A549 (cell line): ENCODE data around the gene DMRT3. TPM values are rescaled to one million over a fixed set of nuclear protein-coding genes. Genes with fewer than 3 reads are reported as not detected.

ENCODE experiments used
- ATAC-seq, 2 experiments: fragments of 200-7000 bp in 1 of 2; fragments of >200 bp in 1 of 2; cut with Nextera tagmentation in 1 of 2; cut with Tn5 transposase in 1 of 2; 3 replicates each; pipeline versions ENCODE4 v1.8.0 to v1.9.1; 2018 to 2020; ENCODE audit warnings: mild to moderate bottlenecking in 1 of 2, moderate library complexity in 1 of 2
- CTCF ChIA-PET: fragments of 300-600 bp; sonication (Branson Sonifier 250); formaldehyde crosslinking; extraction: SDS; loops from one replicate; lab custom pipeline; 2021; ENCODE audit warnings: antibody characterized with exemption, inconsistent platforms; lab: Yijun Ruan, JAX
- POLR2A ChIA-PET: fragments of 350-600 bp; formaldehyde crosslinking; extraction: SDS; loops from one replicate; lab custom pipeline; 2021; ENCODE audit warnings: antibody characterized with exemption, inconsistent platforms; lab: Yijun Ruan, JAX
- DNase-seq, 2 experiments: peaks; one replicate each; pipeline versions ENCODE4 v3.0.0 to v3.0.0-alpha.2; 2011 to 2016; ENCODE audit warnings: low read depth in 1 of 2, low spot score in 1 of 2
- FAIRE-seq: peaks from 2 replicates; lab custom pipeline; 2011; peaks lifted over from hg19 to GRCh38; lab: Jason Lieb, UNC
- H3K27ac ChIP-seq, 2 experiments: fragments of >200 bp; sonication (Bioruptor Twin); formaldehyde crosslinking; 3 replicates each; pipeline ENCODE4 v1.5.1; 2016 to 2017
- H3K4me1 ChIP-seq: fragments of >200 bp; sonication (Bioruptor Twin); formaldehyde crosslinking; 3 replicates; pipeline ENCODE4 v1.6.1; 2016
- H3K4me2 ChIP-seq: fragments of >200 bp; sonication (Bioruptor Twin); formaldehyde crosslinking; 3 replicates; pipeline ENCODE4 v1.6.1; 2016
- H3K4me3 ChIP-seq: fragments of >200 bp; sonication (Bioruptor Twin); formaldehyde crosslinking; 3 replicates; pipeline ENCODE4 v1.5.1; 2016
- H3K9me3 ChIP-seq: fragments of >200 bp; sonication (Bioruptor Twin); formaldehyde crosslinking; 3 replicates; pipeline ENCODE4 v1.6.1; 2016
- CBX2 ChIP-seq: fragments of 200-600 bp; sonication (generic); IDR thresholded peaks from 2 replicates; pipeline ENCODE4 v1.6.1; 2016; ENCODE audit warnings: low read depth, mild to moderate bottlenecking, borderline replicate concordance
- CBX8 ChIP-seq: fragments of 200-600 bp; sonication (generic); IDR thresholded peaks from 2 replicates; pipeline ENCODE4 v1.6.1; 2016
- CHD2 ChIP-seq: fragments of 150-350 bp; IDR thresholded peaks from 2 replicates; pipeline ENCODE4 v1.6.1; 2014; ENCODE audit warnings: low read length; ENCODE audit not compliant: partially characterized antibody
- ESRRA ChIP-seq: fragments of 150-350 bp; IDR thresholded peaks from 2 replicates; pipeline ENCODE4 v1.6.1; 2014; ENCODE audit warnings: mild to moderate bottlenecking, low read length, borderline replicate concordance
- FOSB ChIP-seq: fragments of 250-450 bp; sonication (Bioruptor Pico); IDR thresholded peaks from 2 replicates; pipeline ENCODE4 v1.5.0; 2020; ENCODE audit warnings: mild to moderate bottlenecking, moderate library complexity
- FOSL2 ChIP-seq, 2 experiments: fragments of 450-650 bp in 1 of 2; fragments of >200 bp in 1 of 2; sonication (Bioruptor Twin) in 1 of 2; formaldehyde crosslinking; IDR thresholded peaks; 2 replicates each; pipeline versions ENCODE4 v1.5.0 to v1.6.1; 2016 to 2020; ENCODE audit warnings: mild to moderate bottlenecking in 1 of 2, moderate library complexity in 1 of 2
- FOXS1 ChIP-seq: fragments of 250-450 bp; sonication (Bioruptor Pico); IDR thresholded peaks from 2 replicates; pipeline ENCODE4 v1.5.0; 2020; ENCODE audit warnings: mild to moderate bottlenecking, moderate library complexity
- GATA3 ChIP-seq: IDR thresholded peaks from 2 replicates; pipeline ENCODE4 v1.6.1; 2012; ENCODE audit warnings: borderline replicate concordance
- HEYL ChIP-seq: fragments of 250-450 bp; sonication (Bioruptor Pico); IDR thresholded peaks from 2 replicates; pipeline ENCODE4 v1.8.0; 2021; ENCODE audit warnings: mild to moderate bottlenecking, moderate library complexity
- HOXB13 ChIP-seq: fragments of 250-450 bp; sonication (Bioruptor Pico); IDR thresholded peaks from 2 replicates; pipeline ENCODE4 v1.5.0; 2020; ENCODE audit warnings: low read depth, mild to moderate bottlenecking, moderate library complexity
- HOXB5 ChIP-seq: fragments of 250-450 bp; sonication (Bioruptor Pico); IDR thresholded peaks from 2 replicates; pipeline ENCODE4 v1.5.0; 2020; ENCODE audit warnings: mild to moderate bottlenecking, moderate library complexity
- JUNB ChIP-seq: fragments of >200 bp; sonication (Bioruptor Twin); formaldehyde crosslinking; IDR thresholded peaks from 2 replicates; pipeline ENCODE4 v1.6.1; 2016
- KDM1A ChIP-seq: fragments of 200-600 bp; sonication (generic); IDR thresholded peaks from 2 replicates; pipeline ENCODE4 v1.6.1; 2016; ENCODE audit warnings: low read depth, mild to moderate bottlenecking
- MAFK ChIP-seq: fragments of 450-650 bp; IDR thresholded peaks from 2 replicates; pipeline ENCODE4 v1.6.1; 2014; ENCODE audit not compliant: partially characterized antibody
- MAZ ChIP-seq: fragments of 150-350 bp; IDR thresholded peaks from 2 replicates; pipeline ENCODE4 v1.6.1; 2014; ENCODE audit warnings: antibody characterized with exemption, low read depth, low read length, borderline replicate concordance
- MYC ChIP-seq: IDR thresholded peaks from 2 replicates; pipeline ENCODE4 v1.6.1; 2012; ENCODE audit warnings: mild to moderate bottlenecking, inconsistent platforms, low read length, improper control_type of control experiment, borderline replicate concordance
- NFE2L2 ChIP-seq: fragments of 150-350 bp; conservative IDR thresholded peaks from 2 replicates; pipeline ENCODE4 v1.6.1; 2014; ENCODE audit warnings: low read length
- POLR2AphosphoS2 ChIP-seq: conservative IDR thresholded peaks from 2 replicates; pipeline ENCODE4 v1.6.1; 2012; ENCODE audit warnings: low read length, improper control_type of control experiment, inconsistent platforms
- RAD21 ChIP-seq, 2 experiments: fragments of >200 bp in 1 of 2; sonication (Bioruptor Twin) in 1 of 2; formaldehyde crosslinking in 1 of 2; IDR thresholded peaks in 1 of 2; conservative IDR thresholded peaks in 1 of 2; 2 replicates in 1 of 2; 3 replicates in 1 of 2; pipeline ENCODE4 v1.6.1; 2012 to 2018; ENCODE audit warnings: inconsistent platforms in 1 of 2
- RCOR1 ChIP-seq: fragments of 150-350 bp; IDR thresholded peaks from 2 replicates; pipeline ENCODE4 v1.6.1; 2014; ENCODE audit warnings: antibody characterized with exemption, low read length, low read depth
- SMC3 ChIP-seq: fragments of >200 bp; sonication (Bioruptor Twin); formaldehyde crosslinking; IDR thresholded peaks from 3 replicates; pipeline ENCODE4 v1.6.1; 2018; ENCODE audit warnings: inconsistent platforms
- TP53 ChIP-seq: fragments of 250-450 bp; sonication (Bioruptor Pico); IDR thresholded peaks from 2 replicates; pipeline ENCODE4 v1.5.0; 2021; ENCODE audit warnings: mild to moderate bottlenecking, moderate library complexity
- USF2 ChIP-seq: fragments of 450-650 bp; IDR thresholded peaks from 2 replicates; pipeline ENCODE4 v1.6.1; 2014; ENCODE audit warnings: antibody characterized with exemption
- ZC3H11A ChIP-seq: fragments of 450-650 bp; IDR thresholded peaks from 2 replicates; pipeline ENCODE4 v1.6.1; 2014; ENCODE audit warnings: antibody characterized with exemption, mild to moderate bottlenecking
- ZNF302 ChIP-seq: fragments of 250-450 bp; sonication (Bioruptor Pico); IDR thresholded peaks from 2 replicates; pipeline ENCODE4 v1.9.0; 2021; ENCODE audit warnings: inconsistent platforms, mild to moderate bottlenecking, moderate library complexity
- ZSCAN20 ChIP-seq: fragments of 250-450 bp; sonication (Bioruptor Pico); IDR thresholded peaks from 2 replicates; pipeline ENCODE4 v1.8.0; 2022; ENCODE audit warnings: mild to moderate bottlenecking, moderate library complexity
- WGBS: methylation state at CpG from one replicate; pipeline ENCODE4 v1.1.6; 2017; ENCODE audit errors: missing lambda C conversion rate; 5-methylcytosine and 5-hydroxymethylcytosine counted together
- polyA plus RNA-seq, 4 experiments: library from polyadenylated mRNA; depleted of rRNA in 3 of 4; stranded (reverse); fragments of >200 nt; fragmentation: RNase III in 1 of 4; extraction: RNeasy Plus Mini Kit Qiagen cat#74134 plus additional on column Dnase treatment in 1 of 4; gene quantifications; 2 replicates in 3 of 4; 3 replicates in 1 of 4; pipeline ENCODE4 v1.2.3, GENCODE V29; 2011 to 2017
- TF ChIP-seq, protein P1 (sequence below): IDR thresholded peaks from 2 replicates; pipeline ENCODE4 v1.6.1; 2012; ENCODE audit warnings: low read depth, borderline replicate concordance
- TF ChIP-seq, protein P2 (sequence below): fragments of 250-450 bp; sonication (Bioruptor Pico); IDR thresholded peaks from 2 replicates; pipeline ENCODE4 v1.5.0; 2021; ENCODE audit warnings: mild to moderate bottlenecking, moderate library complexity, borderline replicate concordance
- TF ChIP-seq, protein P3 (sequence below): fragments of >200 bp; sonication (Bioruptor Twin); formaldehyde crosslinking; IDR thresholded peaks from 3 replicates; pipeline ENCODE4 v1.5.1; 2016

DMRT3 gene
- polyA plus RNA-seq, 2 of the 4 experiments (the other 2 are of a cell fraction) = not detected

DNA sequence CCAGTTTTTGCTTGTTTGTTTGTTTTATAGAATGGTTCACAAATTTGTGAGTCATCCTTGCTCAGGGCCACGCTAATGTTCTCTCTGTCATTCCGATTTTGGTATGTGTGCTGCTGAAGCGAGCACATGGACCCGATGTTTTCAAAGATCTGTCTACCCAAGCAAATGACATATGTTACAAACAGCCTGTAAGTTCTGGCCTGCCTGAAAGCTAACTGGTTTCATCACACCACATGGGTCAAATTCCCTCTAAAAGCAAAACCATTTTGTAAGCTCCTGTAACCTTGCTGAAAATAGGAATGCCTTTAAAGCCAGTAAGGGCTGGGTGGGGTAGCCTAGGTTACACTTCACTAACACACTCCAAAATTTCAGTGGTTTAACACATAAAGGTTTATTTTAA lies 25.4 kb downstream of the DMRT3 start:
- Histone ChIP-seq H3K4me1 (peaks cover 4% of the 10 kb centered on the region; the same call in 1 of the 3 replicates), H3K4me3 (no peak overlapping the region), H3K4me2 (no peak overlapping the region), H3K9me3 (peaks cover 23% of the 10 kb centered on the region), H3K27ac (no peak overlapping the region)
- 41% methylated on average over 4 of the region's 4 CpGs for WGBS
- DNase-seq (no peak), FAIRE-seq (no peak), ATAC-seq (no peak)
- ChIA-PET CTCF (interaction anchor here (1.1 to 6.4 kb wide), 4 partner anchors 8 to 238 kb away, joined by 3 to 54 read pairs (median 14); no protein-coding TSS in a partner anchor), POLR2A (no interaction called here)
- TF ChIP-seq SMC3 (no peak), KDM1A (no peak)

DNA sequence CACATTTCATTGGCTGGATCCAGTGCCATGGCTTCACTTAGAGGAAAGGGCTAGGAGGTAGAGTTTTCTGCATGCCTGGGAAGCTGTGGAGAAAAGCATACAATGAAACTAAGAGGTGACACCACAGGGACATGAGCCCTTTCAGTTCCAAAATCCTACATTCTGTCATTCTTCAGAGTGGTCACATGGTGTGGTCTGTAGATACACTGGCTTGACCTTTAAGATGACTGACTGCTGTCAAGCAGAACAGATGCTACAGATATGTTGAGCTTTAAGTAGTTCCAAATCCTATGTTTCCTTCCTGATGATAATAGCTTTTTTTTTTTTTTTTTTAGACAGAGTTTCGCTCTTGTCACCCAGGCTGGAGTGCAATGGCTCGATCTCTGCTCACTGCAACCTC lies 26.2 kb downstream of the DMRT3 start:
- ChIA-PET CTCF (interaction anchor here (0.6 to 6.4 kb wide), 5 partner anchors 9 to 656 kb away, joined by 3 to 54 read pairs (median 5); no protein-coding TSS in a partner anchor), POLR2A (interaction anchor here (0.5 kb wide), 1 partner anchor 99 kb away, joined by 7 read pairs; no protein-coding TSS in a partner anchor)
- no peak for FAIRE-seq
- H3K4me1 ChIP-seq = peaks cover 4% of the 10 kb centered on the region; the same call in 1 of the 3 replicates
- WGBS = 51% methylated on average over 2 of the region's 2 CpGs
- no peak overlapping the region for H3K27ac ChIP-seq
- DNase-seq = no peak
- TF ChIP-seq HEYL (no peak), GATA3 (no peak), RCOR1 (no peak), KDM1A (no peak), CBX2 (no peak), FOXS1 (no peak), ZC3H11A (no peak)
- TF ChIP-seq, protein P1, sequence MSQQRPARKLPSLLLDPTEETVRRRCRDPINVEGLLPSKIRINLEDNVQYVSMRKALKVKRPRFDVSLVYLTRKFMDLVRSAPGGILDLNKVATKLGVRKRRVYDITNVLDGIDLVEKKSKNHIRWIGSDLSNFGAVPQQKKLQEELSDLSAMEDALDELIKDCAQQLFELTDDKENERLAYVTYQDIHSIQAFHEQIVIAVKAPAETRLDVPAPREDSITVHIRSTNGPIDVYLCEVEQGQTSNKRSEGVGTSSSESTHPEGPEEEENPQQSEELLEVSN = no peak
- TF ChIP-seq, protein P2, sequence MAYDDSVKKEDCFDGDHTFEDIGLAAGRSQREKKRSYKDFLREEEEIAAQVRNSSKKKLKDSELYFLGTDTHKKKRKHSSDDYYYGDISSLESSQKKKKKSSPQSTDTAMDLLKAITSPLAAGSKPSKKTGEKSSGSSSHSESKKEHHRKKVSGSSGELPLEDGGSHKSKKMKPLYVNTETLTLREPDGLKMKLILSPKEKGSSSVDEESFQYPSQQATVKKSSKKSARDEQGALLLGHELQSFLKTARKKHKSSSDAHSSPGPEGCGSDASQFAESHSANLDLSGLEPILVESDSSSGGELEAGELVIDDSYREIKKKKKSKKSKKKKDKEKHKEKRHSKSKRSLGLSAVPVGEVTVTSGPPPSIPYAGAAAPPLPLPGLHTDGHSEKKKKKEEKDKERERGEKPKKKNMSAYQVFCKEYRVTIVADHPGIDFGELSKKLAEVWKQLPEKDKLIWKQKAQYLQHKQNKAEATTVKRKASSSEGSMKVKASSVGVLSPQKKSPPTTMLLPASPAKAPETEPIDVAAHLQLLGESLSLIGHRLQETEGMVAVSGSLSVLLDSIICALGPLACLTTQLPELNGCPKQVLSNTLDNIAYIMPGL (CRISPR knock-in tag) = no peak
- no peak for ATAC-seq
- peaks cover 22% of the 10 kb centered on the region for H3K9me3 ChIP-seq
- no peak overlapping the region for H3K4me2 ChIP-seq
- no peak overlapping the region for H3K4me3 ChIP-seq

GRCh38 chr9:1005043-1005667 lies 28.7 kb downstream of the DMRT3 start:
- 33% methylated on average over 10 of the region's 10 CpGs for WGBS
- Histone ChIP-seq H3K27ac (no peak overlapping the region), H3K4me3 (no peak overlapping the region), H3K9me3 (peaks cover under 1% of the 10 kb centered on the region; the same call in 1 of the 3 replicates), H3K4me2 (no peak overlapping the region), H3K4me1 (0 out of 3 replicates have a peak, but pooled peaks cover 3% of the 10 kb centered on the region)
- CTCF ChIA-PET = interaction anchor here (0.6 to 6.4 kb wide), 19 partner anchors 9 to 658 kb away, joined by 3 to 54 read pairs (median 4); partner anchors contain the start of gene DMRT3
- DNase-seq (peak; percentile 25 to 67), ATAC-seq (peak; percentile 67 to 72; a peak in 4 of 6 replicates), FAIRE-seq (no peak)
- POLR2A ChIA-PET = no interaction called here
- TF ChIP-seq CBX8 = no peak
- TF ChIP-seq RCOR1 = no peak
- TF ChIP-seq HOXB5 = no peak
- TF ChIP-seq USF2 = no peak
- no peak for TF ChIP-seq MAZ
- no peak for TF ChIP-seq TP53 (CRISPR knock-in tag)
- peak; percentile 43 for TF ChIP-seq MAFK
- no peak for TF ChIP-seq MYC
- TF ChIP-seq HOXB13 (CRISPR knock-in tag) = no peak
- TF ChIP-seq POLR2AphosphoS2 = no peak
- no peak for TF ChIP-seq ESRRA
- TF ChIP-seq JUNB = no peak
- TF ChIP-seq NFE2L2 = 0 out of 2 replicates have a peak, but pooled peaks have one; percentile 23
- TF ChIP-seq, protein P3, sequence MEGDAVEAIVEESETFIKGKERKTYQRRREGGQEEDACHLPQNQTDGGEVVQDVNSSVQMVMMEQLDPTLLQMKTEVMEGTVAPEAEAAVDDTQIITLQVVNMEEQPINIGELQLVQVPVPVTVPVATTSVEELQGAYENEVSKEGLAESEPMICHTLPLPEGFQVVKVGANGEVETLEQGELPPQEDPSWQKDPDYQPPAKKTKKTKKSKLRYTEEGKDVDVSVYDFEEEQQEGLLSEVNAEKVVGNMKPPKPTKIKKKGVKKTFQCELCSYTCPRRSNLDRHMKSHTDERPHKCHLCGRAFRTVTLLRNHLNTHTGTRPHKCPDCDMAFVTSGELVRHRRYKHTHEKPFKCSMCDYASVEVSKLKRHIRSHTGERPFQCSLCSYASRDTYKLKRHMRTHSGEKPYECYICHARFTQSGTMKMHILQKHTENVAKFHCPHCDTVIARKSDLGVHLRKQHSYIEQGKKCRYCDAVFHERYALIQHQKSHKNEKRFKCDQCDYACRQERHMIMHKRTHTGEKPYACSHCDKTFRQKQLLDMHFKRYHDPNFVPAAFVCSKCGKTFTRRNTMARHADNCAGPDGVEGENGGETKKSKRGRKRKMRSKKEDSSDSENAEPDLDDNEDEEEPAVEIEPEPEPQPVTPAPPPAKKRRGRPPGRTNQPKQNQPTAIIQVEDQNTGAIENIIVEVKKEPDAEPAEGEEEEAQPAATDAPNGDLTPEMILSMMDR = peak; percentile 54
- no peak for TF ChIP-seq FOSL2 (IDR thresholded peaks at IDR 0.05)
- TF ChIP-seq FOSL2 (CRISPR knock-in tag; IDR thresholded peaks at IDR 0.05) = no peak
- TF ChIP-seq RAD21 (conservative IDR thresholded peaks at IDR 0.05 in 1 of 2, IDR thresholded peaks at IDR 0.05 in 1 of 2) = peak; percentile 52 to 55
- no peak for TF ChIP-seq ZSCAN20 (CRISPR knock-in tag)
- no peak for TF ChIP-seq FOSB (CRISPR knock-in tag)
- TF ChIP-seq ZNF302 = no peak
- TF ChIP-seq CHD2 = no peak
